ENCODE results near the gene EFCAB8. TPM values are rescaled to one million over a fixed set of nuclear protein-coding genes. Genes with fewer than 3 reads are reported as not detected.
"Not testable (repeated sequence)": the region's sequence is repeated elsewhere in the genome, so short reads cannot be mapped to it uniquely, and the experiment has no call there.

Gene EFCAB8
- polyA plus RNA-seq, 1 donor from 2014 or later = not detected

DNA sequence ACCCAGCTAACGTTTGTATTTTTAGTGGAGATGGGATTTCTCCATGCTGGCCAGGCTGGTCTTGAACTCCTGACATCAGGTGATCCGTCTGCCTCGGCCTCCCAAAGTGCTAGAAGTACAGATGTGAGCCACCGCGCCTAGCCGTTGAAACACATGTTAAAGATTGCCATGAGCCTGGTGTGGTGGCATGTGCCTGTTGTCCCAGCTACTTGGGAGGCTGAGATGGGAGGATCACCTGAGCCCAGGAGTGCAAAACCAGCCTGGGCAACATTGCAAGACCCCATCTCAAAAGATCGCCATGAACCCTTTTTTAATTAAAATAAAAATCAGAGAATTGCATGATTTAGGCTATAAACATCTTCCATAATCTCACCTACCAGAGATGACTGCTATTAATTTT, 2.7 kb downstream of the EFCAB8 start:
- no peaks in the 10 kb centered on the region for H3K9me3 Mint-ChIP-seq
- H3K27me3 Mint-ChIP-seq = no peaks in the 10 kb centered on the region

DNA sequence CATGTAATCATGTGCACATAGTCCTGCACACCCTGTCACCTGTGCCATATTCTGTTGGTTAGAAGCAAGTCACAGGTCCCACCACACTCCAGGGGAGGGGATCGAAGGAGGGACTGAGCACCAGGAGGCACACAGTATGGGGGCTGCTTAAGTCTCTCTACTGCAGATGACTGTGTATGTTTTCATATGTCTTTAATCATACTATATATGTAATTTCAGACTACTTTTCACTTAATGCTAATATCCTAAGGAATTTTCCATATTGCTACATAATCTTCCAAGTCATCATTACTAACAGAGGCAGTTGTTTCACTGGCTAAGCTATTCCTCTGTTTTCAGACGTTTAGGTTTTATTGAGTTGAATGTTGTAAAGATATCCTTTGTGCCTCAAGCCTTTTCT, 10.8 kb downstream of the EFCAB8 start:
- Mint-ChIP-seq H3K27me3 (no peaks in the 10 kb centered on the region), H3K4me3 (no peak overlapping the region), H3K27ac (no peak overlapping the region), H3K4me1 (no peaks in the 10 kb centered on the region), H3K36me3 (peaks cover 2% of the 10 kb centered on the region), H3K9me3 (no peaks in the 10 kb centered on the region)

More for the DNA sequence above, 2.7 kb downstream of the EFCAB8 start:
- Mint-ChIP-seq H3K36me3 (peaks cover 5% of the 10 kb centered on the region), H3K27ac (no peak overlapping the region), H3K4me3 (no peak overlapping the region), H3K4me1 (no peaks in the 10 kb centered on the region)

DNA sequence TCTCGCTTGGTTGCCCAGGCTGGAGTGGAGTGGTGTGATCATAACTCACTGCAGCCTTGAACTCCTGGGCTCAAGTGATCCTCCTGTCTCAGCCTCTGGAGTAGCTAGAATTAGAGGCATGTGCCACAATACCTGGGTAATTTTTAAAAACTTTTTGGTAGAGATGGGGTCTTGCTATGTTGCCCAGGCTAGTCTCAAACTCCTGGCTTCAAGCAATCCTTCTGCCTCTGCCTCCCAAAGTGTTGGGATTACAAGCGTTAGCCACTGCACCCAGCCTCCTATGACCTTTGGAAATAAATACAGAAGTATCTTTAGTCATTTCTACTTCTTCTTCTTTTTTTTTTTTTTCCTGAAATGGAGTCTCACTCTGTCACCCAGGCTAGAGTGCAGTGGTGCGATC, 11.8 kb downstream of the EFCAB8 start:
- not testable (repeated sequence) for H3K4me3 Mint-ChIP-seq, H3K9me3 Mint-ChIP-seq, H3K36me3 Mint-ChIP-seq, H3K27me3 Mint-ChIP-seq, H3K4me1 Mint-ChIP-seq
- H3K27ac Mint-ChIP-seq = peak overlapping the region in 1 of 3 donors; percentile 13

DNA sequence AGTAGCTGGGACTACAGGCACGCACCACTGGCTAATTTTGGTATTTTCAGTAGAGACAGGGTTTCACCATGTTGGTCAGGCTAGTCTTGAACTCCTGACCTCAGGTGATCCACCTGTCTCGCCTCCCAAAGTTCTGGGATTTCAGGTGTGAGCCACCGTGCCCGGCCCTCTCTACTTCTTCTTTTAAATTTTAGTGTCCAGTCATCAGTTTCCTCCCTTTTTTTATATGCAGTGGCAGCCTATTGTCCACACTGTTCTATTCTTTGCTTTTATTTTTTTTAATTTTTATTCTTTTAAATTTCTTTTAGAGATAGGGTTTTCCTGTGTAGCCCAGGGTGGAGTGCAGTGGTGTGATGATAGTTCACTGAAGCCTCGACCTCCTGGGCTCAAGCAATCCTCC, 12.3 kb downstream of the EFCAB8 start:
- Mint-ChIP-seq H3K27ac (no peak overlapping the region), H3K27me3 (no peaks in the 10 kb centered on the region), H3K9me3 (no peaks in the 10 kb centered on the region), H3K4me3 (no peak overlapping the region), H3K4me1 (no peaks in the 10 kb centered on the region), H3K36me3 (peaks cover 1% of the 10 kb centered on the region)

DNA sequence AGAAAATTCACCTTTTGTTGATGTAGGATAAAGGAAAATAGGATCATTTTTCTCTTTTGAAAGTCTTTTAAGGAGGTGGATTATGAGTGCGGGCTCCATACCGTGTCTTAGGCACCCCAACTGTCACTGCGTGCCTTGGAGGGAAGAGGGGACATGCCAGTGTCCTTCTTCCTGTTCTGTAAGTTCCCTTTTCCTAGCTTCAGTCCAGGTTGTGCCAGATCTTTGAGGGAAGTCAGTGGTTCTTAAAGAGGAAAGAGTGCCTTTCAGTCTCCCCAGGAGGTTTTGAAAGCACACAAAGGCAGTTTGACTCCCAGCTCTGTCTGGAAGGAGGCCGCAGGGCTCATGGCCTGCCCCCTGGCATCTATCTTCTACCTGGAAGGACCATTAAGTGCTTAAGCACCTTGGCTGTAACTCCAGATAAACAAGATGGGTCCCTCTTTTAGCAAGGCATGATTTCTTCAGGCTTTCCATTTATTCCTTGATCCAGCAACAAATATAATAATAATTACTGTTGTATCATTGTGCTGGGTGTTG, 13.0 kb downstream of the EFCAB8 start:
- Mint-ChIP-seq H3K36me3 (peaks cover 1% of the 10 kb centered on the region), H3K9me3 (no peaks in the 10 kb centered on the region), H3K27ac (no peak overlapping the region), H3K4me1 (no peaks in the 10 kb centered on the region), H3K27me3 (no peaks in the 10 kb centered on the region), H3K4me3 (no peak overlapping the region)

DNA sequence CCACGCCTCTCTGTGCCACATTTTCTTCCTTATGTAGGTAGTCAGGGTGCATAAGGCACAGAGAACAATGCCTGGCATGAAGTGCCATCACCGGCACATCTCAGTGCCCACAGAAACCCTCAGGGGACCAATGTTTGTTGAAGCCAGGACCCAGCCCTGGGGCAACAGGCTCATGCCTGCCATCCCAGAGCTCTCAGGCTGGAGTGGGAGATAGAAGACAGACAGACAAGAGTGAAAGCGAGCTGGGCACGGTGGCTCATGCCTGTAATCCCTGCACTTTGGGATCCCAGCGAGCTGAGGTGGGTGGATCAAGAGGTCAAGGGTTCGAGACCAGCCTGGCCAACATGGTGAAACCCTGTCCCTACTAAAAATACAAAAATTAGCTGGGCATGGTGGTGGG, 13.5 kb downstream of the EFCAB8 start:
- no peak overlapping the region for H3K27ac Mint-ChIP-seq
- no peaks in the 10 kb centered on the region for H3K4me1 Mint-ChIP-seq
- peaks cover 1% of the 10 kb centered on the region for H3K36me3 Mint-ChIP-seq
- no peaks in the 10 kb centered on the region for H3K9me3 Mint-ChIP-seq
- H3K27me3 Mint-ChIP-seq = no peaks in the 10 kb centered on the region
- H3K4me3 Mint-ChIP-seq = no peak overlapping the region

DNA sequence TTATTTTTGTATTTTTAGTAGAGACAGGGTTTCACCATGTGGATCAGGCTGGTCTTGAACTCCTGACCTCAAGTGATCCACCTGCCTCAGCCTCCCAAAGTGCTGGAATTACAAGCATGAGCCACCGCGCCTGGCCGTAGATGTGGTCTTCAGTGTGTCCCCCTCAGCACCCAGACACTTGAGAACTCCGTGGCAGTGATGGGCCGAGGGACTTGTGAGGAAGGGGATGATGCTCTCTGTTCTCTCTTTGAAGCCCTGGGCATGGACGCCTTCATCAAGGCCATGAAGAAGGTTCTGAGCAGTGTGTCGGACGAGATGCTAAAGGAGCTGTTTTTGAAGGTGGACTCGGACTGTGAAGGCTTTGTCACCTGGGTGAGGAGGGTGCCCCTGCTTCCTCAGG, 16.9 kb downstream of the EFCAB8 start:
- no peak overlapping the region for H3K4me3 Mint-ChIP-seq
- H3K27ac Mint-ChIP-seq = no peak overlapping the region
- H3K36me3 Mint-ChIP-seq = peaks cover 4% of the 10 kb centered on the region
- H3K9me3 Mint-ChIP-seq = no peaks in the 10 kb centered on the region
- no peaks in the 10 kb centered on the region for H3K27me3 Mint-ChIP-seq
- H3K4me1 Mint-ChIP-seq = no peaks in the 10 kb centered on the region

DNA sequence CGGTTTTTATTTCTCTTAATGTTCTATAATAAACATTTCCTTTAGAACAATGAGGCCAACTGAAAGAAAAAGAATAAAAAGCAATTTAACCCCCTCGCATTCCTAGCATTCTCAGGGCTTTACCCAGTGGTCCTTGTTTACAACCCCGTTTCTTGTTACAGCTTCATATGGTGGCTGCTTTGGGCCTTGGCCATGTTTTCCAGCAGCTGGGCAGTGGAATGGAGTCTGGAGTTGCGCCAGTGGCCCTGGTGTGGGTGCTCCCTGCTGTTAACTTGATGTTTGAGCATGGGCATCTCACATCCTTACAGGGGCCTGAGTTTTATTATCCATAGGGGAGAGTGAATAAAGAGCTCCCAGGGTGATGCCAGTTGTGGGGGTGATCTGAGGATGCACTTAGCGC, 18.8 kb downstream of the EFCAB8 start:
- H3K9me3 Mint-ChIP-seq = no peaks in the 10 kb centered on the region
- peaks cover 5% of the 10 kb centered on the region for H3K36me3 Mint-ChIP-seq
- H3K27me3 Mint-ChIP-seq = no peaks in the 10 kb centered on the region
- no peaks in the 10 kb centered on the region for H3K4me1 Mint-ChIP-seq
- no peak overlapping the region for H3K27ac Mint-ChIP-seq
- H3K4me3 Mint-ChIP-seq = no peak overlapping the region

DNA sequence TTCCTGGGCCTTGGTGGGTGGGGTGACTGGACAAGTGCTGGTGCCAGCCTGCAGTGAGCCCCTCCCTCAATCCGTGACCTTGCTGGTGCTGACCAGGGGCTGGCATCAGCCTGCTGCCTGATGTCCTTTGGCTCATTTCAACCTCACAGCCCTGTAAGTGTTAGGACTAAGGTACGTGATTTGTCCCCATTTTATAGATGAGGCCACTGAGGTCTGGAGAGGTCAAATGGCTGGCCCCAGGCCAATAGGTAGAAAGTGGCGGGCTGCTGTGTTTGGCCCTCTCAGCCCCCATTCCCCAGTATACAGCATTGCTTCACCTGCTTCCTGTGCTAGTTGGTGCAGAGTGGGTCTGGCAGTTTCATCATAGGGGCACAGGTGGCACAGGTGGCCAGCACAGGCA, 20.1 kb downstream of the EFCAB8 start:
- Mint-ChIP-seq H3K9me3 (no peaks in the 10 kb centered on the region), H3K4me1 (no peaks in the 10 kb centered on the region), H3K4me3 (no peak overlapping the region), H3K27ac (no peak overlapping the region), H3K27me3 (no peaks in the 10 kb centered on the region), H3K36me3 (peaks cover 5% of the 10 kb centered on the region)

DNA sequence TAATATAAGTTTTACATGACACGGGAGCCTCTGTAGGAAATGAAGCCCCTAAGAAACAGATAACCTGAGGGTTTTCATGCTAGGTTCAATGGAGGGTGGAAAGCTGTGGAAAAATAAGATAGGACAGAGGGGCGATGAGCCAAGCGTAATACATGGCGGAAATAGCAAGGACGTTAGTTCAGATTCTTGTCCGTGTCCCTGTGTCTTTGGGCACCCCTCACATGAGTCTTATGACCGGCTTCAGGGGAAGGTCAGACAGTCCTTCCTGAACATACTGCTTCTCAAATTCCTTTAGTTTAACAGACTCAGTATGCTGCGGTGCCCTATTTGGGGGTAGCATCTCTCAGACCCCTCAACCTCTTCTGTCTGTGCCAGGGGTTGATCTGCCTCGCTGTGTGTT, 20.8 kb downstream of the EFCAB8 start:
- H3K9me3 Mint-ChIP-seq = no peaks in the 10 kb centered on the region
- H3K27ac Mint-ChIP-seq = no peak overlapping the region
- H3K27me3 Mint-ChIP-seq = no peaks in the 10 kb centered on the region
- peaks cover 5% of the 10 kb centered on the region for H3K36me3 Mint-ChIP-seq
- H3K4me1 Mint-ChIP-seq = no peaks in the 10 kb centered on the region
- no peak overlapping the region for H3K4me3 Mint-ChIP-seq

DNA sequence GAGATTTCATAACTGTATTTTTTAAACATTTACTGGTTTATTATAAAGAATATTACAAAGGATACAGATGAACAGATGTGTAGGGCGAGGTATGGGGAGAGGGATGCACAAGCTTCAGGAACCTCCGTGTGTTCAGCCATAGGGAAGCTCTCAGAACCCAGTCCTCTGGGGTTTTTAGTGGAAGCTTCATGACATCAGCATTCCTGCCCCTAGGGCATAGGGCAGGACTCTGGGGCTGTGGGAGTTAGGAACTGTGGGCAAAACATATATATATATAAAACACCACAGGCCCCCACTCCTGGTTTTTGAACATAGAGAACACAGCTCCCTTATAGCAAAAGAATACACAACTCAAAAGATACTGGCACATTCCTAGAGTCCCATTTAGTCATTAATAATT, 21.9 kb downstream of the EFCAB8 start:
- no peaks in the 10 kb centered on the region for H3K4me1 Mint-ChIP-seq
- H3K27me3 Mint-ChIP-seq = no peaks in the 10 kb centered on the region
- H3K27ac Mint-ChIP-seq = no peak overlapping the region
- peaks cover 4% of the 10 kb centered on the region for H3K36me3 Mint-ChIP-seq
- H3K9me3 Mint-ChIP-seq = no peaks in the 10 kb centered on the region
- no peak overlapping the region for H3K4me3 Mint-ChIP-seq

DNA sequence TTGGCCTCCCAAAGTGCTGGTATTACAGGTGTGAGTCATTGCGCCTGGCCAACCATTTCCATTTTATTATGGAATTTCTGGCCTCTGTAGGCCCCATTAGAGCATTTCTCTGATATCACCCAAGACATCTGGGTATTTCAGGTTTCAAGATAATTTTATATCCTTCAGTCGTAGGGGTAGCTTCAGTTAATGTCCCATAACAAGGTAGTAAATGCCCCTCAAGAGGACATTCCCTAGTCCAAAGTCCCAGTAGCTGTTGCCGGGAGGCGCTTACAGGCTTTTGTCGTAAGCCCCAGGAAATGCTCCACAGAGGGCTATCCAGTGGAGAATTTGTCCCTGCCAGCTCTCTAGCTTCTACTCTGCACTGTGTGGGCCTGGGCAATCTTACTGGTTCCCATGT, 24.4 kb downstream of the EFCAB8 start:
- Mint-ChIP-seq H3K4me3 (no peak overlapping the region), H3K27me3 (no peaks in the 10 kb centered on the region), H3K4me1 (peaks cover 0 to 1% (median 0%) of the 10 kb centered on the region in 3 donors), H3K27ac (no peak overlapping the region), H3K9me3 (no peaks in the 10 kb centered on the region), H3K36me3 (peaks cover 5% of the 10 kb centered on the region)

DNA sequence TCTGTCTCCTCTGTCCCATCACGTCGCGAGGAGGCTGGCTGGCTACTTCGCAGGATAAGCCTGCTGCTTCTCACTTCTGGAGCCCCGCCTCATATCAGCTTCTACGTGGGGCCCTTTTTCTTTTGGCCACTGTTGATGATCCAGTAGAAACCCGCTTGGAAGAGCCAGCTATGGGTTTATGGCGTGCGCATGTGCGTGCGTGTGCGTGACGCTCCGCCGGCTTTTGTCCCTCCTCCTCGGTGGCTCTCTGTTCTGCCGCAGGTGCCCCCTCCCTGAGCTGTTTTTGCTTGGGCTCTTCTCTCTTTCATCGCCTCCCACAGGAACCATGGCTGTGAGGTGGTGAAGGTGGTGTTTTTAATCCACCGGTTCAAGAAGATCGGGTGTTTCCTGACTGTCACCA, 26.5 kb downstream of the EFCAB8 start:
- Mint-ChIP-seq H3K4me3 (no peak overlapping the region), H3K27me3 (no peaks in the 10 kb centered on the region), H3K4me1 (peaks cover 0 to 1% (median 0%) of the 10 kb centered on the region in 3 donors), H3K27ac (no peak overlapping the region), H3K36me3 (peaks cover 7% of the 10 kb centered on the region), H3K9me3 (no peaks in the 10 kb centered on the region)

DNA sequence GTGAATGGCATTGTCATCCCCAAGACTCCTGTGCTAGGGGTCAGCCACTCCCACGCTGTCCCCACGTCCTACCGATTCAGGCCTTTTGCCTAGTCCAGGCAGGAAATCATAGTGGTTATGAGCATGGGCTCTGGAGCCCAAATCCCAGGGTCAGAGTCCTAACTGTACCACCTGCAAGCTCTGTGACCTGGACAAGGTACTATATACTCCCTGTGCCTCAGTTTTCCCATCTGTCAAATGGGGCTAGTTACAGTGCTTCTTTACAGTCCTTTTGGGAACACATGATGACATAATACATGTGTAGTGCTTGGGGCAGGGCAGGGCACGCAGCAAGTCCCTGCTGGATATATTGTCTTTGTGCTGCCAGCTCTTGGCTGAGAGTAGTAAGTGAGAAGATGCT, 27.2 kb downstream of the EFCAB8 start:
- Mint-ChIP-seq H3K9me3 (no peaks in the 10 kb centered on the region), H3K36me3 (peaks cover 7% of the 10 kb centered on the region), H3K4me1 (peaks cover 0 to 1% (median 0%) of the 10 kb centered on the region in 3 donors), H3K27ac (no peak overlapping the region), H3K27me3 (no peaks in the 10 kb centered on the region), H3K4me3 (no peak overlapping the region)

DNA sequence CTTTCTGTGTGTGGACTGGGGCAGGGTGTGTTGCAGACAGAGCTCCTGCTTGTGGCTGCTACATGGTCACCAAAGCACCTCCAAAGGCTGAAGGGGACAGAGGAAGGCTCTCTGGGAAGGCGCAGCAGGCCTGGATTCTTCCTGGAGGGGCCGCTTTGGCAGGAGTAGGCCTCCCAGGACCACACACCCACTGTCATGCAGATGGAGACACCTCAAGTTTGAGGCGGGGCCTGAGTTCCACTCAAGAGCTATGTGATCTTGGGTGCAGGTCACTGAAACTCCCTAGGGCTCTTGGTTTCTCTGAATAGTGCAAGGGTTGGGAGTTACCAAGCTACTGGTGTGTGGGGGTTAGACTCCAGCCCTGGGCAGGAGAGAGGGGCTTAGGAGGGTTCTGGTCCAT, 27.9 kb downstream of the EFCAB8 start:
- H3K27me3 Mint-ChIP-seq = no peaks in the 10 kb centered on the region
- H3K4me1 Mint-ChIP-seq = peaks cover 0 to 1% (median 0%) of the 10 kb centered on the region in 3 donors
- H3K36me3 Mint-ChIP-seq = peaks cover 6% of the 10 kb centered on the region
- H3K27ac Mint-ChIP-seq = no peak overlapping the region
- no peaks in the 10 kb centered on the region for H3K9me3 Mint-ChIP-seq
- H3K4me3 Mint-ChIP-seq = no peak overlapping the region

DNA sequence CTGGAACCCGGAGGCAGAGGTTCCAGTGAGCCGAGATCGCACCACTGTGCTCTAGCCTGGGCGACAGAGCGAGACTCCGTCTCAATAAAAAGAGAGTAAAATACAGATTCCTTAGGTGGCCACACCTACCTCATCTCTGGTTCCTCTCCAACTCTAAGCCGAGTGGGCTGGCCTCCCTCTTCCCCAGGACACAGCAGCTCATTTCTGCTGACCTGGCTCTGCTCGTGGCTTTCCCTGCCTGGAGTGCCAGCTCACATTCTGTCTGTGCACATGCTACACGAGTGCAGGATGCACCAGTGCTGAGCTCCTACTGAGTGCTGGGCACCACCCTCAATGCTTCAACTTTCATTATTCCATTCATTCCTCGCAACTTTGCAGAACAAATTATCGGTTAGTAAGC, 28.8 kb downstream of the EFCAB8 start:
- H3K27ac Mint-ChIP-seq = no peak overlapping the region
- H3K4me1 Mint-ChIP-seq = peaks cover 0 to 1% (median 0%) of the 10 kb centered on the region in 3 donors
- H3K4me3 Mint-ChIP-seq = no peak overlapping the region
- H3K36me3 Mint-ChIP-seq = peaks cover 6% of the 10 kb centered on the region
- H3K27me3 Mint-ChIP-seq = no peaks in the 10 kb centered on the region
- H3K9me3 Mint-ChIP-seq = no peaks in the 10 kb centered on the region

DNA sequence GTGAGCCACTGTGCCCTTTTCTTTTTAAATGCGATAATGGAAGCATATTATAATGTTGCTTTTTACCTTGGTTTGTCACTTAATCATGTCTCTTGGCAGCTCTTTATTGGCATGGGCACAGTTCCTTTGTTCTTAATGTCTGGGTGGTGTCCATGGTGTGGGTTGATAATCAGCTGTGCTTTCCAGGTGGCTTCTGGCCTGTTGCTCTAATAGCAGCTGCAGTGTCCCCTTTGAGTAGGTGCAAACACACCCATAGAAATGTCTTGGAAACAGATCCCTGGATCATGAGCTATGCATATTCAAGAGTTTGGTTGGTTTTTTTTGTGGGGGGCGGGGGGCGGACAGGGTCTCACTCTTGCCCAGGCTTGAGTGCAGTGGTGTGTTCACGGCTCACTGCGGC, 29.9 kb downstream of the EFCAB8 start:
- Mint-ChIP-seq H3K27me3 (no peaks in the 10 kb centered on the region), H3K27ac (no peak overlapping the region), H3K9me3 (no peaks in the 10 kb centered on the region), H3K4me1 (peaks cover 0 to 1% (median 0%) of the 10 kb centered on the region in 3 donors), H3K4me3 (no peak overlapping the region), H3K36me3 (peaks cover 6% of the 10 kb centered on the region)

Measured in IgD-negative memory B cell (primary cell).